ENCODE measurements around the gene WNT3A. TPM values are rescaled to one million over a fixed set of nuclear protein-coding genes. Genes with fewer than 3 reads are reported as not detected.

Gene WNT3A
- total RNA-seq, 2 donors from 2014 or later: not detected

DNA sequence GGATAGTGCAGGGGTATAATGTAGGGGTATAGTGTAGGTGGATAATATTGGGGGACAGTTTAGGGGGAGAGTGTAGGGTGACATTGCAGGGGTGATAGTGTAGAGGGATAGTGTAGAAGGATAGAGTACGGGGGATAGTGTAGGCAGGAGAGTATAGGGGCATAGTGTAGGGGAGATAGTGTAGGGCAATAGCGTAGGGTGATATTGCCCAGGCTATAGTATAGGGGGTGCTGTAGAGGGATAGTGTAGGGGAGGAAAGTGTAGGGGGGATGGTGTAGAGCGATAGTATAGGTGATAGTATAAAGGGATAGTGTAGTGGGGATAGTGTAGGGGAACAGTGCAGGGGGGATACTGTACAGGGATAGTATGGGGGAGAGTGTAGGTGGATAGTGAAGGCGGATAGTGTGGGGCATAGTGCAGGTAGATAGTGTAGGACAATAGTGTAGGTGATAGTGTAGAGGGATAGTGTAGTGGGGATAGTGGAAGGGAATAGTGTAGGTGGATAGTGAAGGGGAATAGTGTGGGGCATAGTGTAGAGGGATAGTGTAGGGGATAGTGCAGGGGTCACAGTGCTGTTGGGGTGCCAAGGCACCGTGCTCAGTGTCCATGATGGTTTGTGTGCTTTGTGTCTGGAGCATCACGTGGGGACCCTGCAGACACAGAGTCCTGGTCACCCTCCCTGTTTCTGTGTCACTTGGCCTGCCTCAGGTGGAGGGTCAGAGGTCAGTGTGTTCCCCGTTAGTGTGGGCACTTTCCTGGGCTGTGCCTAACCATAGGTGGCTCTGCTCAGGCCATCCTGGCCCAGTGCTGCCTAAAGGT, 65.2 kb downstream of the WNT3A start:
- no peak for DNase-seq (ENCODE audit: low spot score)
- no peak overlapping the region for H3K27ac ChIP-seq
- TF ChIP-seq, protein P1, sequence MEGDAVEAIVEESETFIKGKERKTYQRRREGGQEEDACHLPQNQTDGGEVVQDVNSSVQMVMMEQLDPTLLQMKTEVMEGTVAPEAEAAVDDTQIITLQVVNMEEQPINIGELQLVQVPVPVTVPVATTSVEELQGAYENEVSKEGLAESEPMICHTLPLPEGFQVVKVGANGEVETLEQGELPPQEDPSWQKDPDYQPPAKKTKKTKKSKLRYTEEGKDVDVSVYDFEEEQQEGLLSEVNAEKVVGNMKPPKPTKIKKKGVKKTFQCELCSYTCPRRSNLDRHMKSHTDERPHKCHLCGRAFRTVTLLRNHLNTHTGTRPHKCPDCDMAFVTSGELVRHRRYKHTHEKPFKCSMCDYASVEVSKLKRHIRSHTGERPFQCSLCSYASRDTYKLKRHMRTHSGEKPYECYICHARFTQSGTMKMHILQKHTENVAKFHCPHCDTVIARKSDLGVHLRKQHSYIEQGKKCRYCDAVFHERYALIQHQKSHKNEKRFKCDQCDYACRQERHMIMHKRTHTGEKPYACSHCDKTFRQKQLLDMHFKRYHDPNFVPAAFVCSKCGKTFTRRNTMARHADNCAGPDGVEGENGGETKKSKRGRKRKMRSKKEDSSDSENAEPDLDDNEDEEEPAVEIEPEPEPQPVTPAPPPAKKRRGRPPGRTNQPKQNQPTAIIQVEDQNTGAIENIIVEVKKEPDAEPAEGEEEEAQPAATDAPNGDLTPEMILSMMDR (IDR thresholded peaks at IDR 0.05): no peak
- H3K27me3 ChIP-seq: peaks cover 0 to 4% of the 10 kb centered on the region in 2 donors
- H3K9me3 ChIP-seq: no peaks in the 10 kb centered on the region
- no peaks in the 10 kb centered on the region for H3K36me3 ChIP-seq
- no peak overlapping the region for H3K4me3 ChIP-seq
- no peaks in the 10 kb centered on the region for H3K4me1 ChIP-seq

DNA sequence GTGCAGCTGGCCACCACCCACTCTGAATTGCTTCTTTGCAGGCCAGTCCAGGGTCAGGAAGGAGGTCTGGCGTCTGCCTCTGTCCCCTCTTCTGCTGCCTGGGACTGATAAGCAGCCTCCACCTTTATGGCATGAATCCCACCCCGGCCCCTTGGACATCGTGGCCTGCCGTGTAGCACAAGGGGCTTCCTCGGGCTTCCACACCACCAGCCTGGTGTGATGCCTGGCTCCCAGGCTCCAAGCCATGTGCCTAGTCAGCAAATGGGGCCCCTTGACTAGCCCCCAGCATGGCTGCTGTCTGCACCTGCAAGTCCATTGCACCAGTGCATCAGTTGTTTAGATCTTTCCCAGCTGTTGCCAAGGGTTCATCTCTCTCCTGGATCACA, 65.9 kb downstream of the WNT3A start:
- no peak for DNase-seq (ENCODE audit: low spot score)
- Histone ChIP-seq H3K27ac (no peak overlapping the region), H3K36me3 (no peaks in the 10 kb centered on the region), H3K9me3 (no peaks in the 10 kb centered on the region), H3K4me3 (no peak overlapping the region), H3K4me1 (no peaks in the 10 kb centered on the region), H3K27me3 (peaks cover 0 to 4% of the 10 kb centered on the region in 2 donors)
- TF ChIP-seq, protein P1 (IDR thresholded peaks at IDR 0.05): no peak

DNA sequence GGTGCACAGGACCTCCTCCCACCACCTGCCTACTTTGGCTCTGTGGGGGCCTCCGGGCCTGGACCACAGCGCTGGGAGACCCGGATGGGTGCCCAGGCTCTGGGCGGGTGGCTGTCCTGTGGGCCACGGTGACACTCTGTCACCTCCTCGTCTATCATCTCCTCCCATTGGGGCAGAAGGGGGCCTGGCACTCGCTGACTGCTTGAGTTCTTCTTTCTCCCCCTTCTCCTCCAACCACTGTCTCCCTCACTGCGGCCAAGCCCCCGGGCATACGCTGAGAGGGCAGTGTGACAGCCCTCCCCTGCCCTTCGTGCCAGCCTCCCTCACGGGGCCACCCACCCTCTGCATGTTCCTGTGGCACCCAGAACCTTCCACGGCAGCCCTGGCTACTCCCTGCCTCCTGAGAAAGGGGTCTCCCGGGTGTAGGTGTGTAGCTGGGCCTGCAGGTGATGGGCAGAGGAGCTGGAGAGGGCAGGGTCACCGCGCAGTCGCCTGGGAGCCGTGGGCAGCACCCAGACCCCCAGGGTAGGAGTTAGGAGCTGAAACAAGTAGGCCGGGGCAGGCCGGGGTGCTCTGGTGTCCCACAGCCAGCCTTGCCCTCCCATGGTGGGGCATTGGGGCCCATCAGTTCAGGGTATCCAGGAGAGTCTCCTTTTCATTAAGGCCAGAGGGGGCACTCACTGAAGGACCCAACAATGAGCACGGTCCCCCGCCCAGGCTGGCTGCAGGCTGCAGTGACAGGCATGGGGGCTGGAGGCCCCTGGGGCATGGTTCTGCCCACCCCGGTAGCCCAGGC, 66.5 kb downstream of the WNT3A start:
- Histone ChIP-seq H3K4me3 (no peak overlapping the region), H3K27me3 (peaks cover 0 to 1% of the 10 kb centered on the region in 2 donors), H3K4me1 (no peaks in the 10 kb centered on the region), H3K36me3 (no peaks in the 10 kb centered on the region), H3K27ac (no peak overlapping the region), H3K9me3 (no peaks in the 10 kb centered on the region)
- TF ChIP-seq, protein P1 (IDR thresholded peaks at IDR 0.05): no peak
- no peak for DNase-seq (ENCODE audit: low spot score)

DNA sequence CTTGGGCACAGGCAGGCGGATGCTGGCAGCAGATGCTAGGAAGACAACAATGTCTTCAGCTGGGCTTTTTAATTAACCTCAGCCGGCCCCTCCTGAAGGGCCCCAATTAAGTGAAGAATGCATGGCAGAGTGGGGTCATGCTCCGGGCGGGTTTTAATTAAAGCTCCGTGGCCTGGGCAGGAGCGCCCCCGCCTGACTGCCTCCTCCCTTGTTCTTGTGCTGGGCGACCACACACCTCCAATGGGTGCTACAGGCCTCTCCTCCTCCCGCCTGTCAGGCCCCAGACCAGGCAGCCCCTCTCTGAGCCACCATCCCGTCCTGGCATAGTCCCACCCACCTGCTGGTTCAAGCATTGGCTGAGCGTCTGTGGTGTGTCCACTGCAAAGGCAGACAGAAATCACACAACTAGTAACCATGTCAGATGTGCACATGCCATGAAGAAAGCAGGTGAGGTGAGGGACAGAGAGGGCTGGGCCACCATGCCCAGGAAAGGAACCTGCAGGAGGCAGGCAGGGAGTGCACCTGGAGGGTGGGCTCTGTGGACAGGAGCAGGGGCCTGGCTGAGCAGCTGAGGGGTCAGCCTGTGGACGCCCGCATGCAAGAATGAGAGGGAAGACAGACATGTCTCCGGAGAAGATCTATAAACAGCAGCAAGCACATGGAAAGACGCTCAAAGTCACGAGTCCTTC, 67.2 kb downstream of the WNT3A start:
- Histone ChIP-seq H3K4me3 (no peak overlapping the region), H3K36me3 (no peaks in the 10 kb centered on the region), H3K4me1 (no peaks in the 10 kb centered on the region), H3K27me3 (no peaks in the 10 kb centered on the region), H3K9me3 (no peaks in the 10 kb centered on the region), H3K27ac (no peak overlapping the region)
- TF ChIP-seq, protein P1 (IDR thresholded peaks at IDR 0.05): no peak
- DNase-seq (ENCODE audit: low spot score): no peak

DNA sequence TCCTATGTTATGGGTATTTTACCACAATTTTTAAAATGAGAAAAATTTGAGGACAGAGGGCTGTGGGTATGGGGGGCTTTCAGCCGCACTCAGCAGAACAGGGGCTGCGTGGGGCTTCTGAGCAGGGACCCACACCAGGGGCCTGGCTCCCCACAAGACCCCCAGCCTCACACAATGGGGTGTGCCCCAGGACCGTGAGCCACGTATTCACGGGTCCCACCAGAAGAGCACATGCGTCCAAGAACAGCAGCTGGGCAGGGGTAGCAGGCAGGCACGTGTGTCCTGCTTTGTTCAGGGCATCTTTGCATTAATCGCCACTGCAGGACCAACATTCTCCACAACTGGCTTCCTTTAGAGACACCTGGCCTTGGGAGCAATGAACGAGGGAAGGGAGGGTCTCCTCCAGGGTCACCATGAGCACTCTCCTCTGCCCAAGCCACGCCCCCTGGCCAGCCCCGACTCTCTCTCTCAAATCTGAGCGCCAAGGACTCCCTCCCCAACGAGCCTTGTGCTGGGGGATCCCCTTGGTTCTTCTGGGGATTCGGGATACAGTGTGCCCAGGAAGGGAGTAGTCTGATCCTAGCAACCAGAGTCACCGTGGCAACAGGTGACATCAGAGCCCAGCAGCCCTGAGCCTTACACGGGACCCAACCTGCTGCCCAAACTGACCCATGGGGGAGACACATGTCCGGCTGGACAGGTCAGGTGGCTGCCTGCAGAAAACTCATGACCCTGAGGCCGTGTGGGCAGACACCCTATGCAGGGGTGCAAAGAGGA, 68.3 kb downstream of the WNT3A start:
- Histone ChIP-seq H3K27me3 (no peaks in the 10 kb centered on the region), H3K4me1 (no peaks in the 10 kb centered on the region), H3K27ac (no peak overlapping the region), H3K4me3 (no peak overlapping the region), H3K9me3 (no peaks in the 10 kb centered on the region), H3K36me3 (no peaks in the 10 kb centered on the region)
- TF ChIP-seq, protein P1 (IDR thresholded peaks at IDR 0.05): no peak
- DNase-seq (ENCODE audit: low spot score): no peak

All from right atrium auricular region (tissue), 2 donors.